Lower leg skin (tissue), 3 donors: ENCODE measurements around the gene OR2T8.

Experiments used
- CTCF ChIP-seq, 3 donors: fragments of 450-650 bp; IDR thresholded peaks; one replicate each; pipeline ENCODE4 v1.5.1; 2016; ENCODE audit warnings: antibody characterized with exemption in 3 of 3, mild to moderate bottlenecking in 3 of 3, moderate library complexity in 2 of 3
- POLR2A ChIP-seq, 2 donors: fragments of 450-650 bp; IDR thresholded peaks; one replicate each; pipeline ENCODE4 v1.6.1; 2016 to 2017; ENCODE audit warnings: antibody characterized with exemption in 2 of 2, mild to moderate bottlenecking in 1 of 2, moderate library complexity in 1 of 2

GRCh38 chr1:247904122-247904521 is 15.9 kb upstream of the OR2T8 start:
- TF ChIP-seq POLR2A (IDR thresholded peaks at IDR 0.05) (no peak), CTCF (IDR thresholded peaks at IDR 0.05) (no peak)
